Measurements from ENCODE around the gene LRRC41. TPM values are rescaled to one million over a fixed set of nuclear protein-coding genes. Genes with fewer than 3 reads are reported as not detected.

LRRC41 gene
- total and polyA plus RNA-seq, 2 donors (not counting 1 experiment from before 2014, with no cell fraction given), result 55.3 to 89.0 TPM

DNA sequence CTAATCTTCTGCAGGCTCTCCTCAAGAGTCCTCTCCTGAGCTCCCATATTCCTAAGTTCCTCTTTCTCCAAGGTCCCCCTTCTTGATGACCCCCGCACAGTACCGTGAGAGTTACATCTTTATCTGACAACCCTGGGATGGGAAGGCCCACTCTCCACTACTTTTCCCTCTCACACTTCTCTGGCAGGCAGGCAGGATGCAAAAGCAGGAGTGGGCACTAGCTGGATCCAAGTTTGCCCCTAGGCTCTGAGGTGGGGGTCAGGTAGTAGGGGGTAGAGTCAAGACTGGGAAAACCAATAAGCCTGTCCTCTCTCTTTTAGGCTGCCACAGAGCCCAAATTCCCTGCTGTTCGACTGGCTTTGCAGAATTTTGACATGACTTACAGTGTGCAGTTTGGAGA, 41.1 kb upstream of the LRRC41 start:
- no peak for DNase-seq (ENCODE audit: low read depth in 2 of 2)
- H3K9me3 ChIP-seq (ENCODE audit: control insufficient read depth, insufficient read depth, low read depth, low read length), result no peaks in the 10 kb centered on the region
- no peak overlapping the region for H3K27ac ChIP-seq (ENCODE audit: insufficient read depth, low read length)
- H3K4me3 ChIP-seq (replicated peaks in 1 of 4; ENCODE audit: control extremely low read depth in 1 of 4, insufficient read depth in 1 of 4, low read depth in 3 of 4, low read length in 4 of 4), result no peak overlapping the region
- no peak for TF ChIP-seq EZH2 (IDR thresholded peaks at IDR 0.05; ENCODE audit: low read length, missing control alignments)
- TF ChIP-seq, protein P1, sequence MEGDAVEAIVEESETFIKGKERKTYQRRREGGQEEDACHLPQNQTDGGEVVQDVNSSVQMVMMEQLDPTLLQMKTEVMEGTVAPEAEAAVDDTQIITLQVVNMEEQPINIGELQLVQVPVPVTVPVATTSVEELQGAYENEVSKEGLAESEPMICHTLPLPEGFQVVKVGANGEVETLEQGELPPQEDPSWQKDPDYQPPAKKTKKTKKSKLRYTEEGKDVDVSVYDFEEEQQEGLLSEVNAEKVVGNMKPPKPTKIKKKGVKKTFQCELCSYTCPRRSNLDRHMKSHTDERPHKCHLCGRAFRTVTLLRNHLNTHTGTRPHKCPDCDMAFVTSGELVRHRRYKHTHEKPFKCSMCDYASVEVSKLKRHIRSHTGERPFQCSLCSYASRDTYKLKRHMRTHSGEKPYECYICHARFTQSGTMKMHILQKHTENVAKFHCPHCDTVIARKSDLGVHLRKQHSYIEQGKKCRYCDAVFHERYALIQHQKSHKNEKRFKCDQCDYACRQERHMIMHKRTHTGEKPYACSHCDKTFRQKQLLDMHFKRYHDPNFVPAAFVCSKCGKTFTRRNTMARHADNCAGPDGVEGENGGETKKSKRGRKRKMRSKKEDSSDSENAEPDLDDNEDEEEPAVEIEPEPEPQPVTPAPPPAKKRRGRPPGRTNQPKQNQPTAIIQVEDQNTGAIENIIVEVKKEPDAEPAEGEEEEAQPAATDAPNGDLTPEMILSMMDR (conservative IDR thresholded peaks at IDR 0.05 in 1 of 2, IDR thresholded peaks at IDR 0.05 in 1 of 2; ENCODE audit: low read depth in 1 of 2, low read length in 2 of 2), result no peak
- H2AFZ ChIP-seq (ENCODE audit: low read length), result no peak overlapping the region
- peaks cover 16% of the 10 kb centered on the region for H3K79me2 ChIP-seq (ENCODE audit: control insufficient read depth, insufficient read depth, low read length)
- H3K27me3 ChIP-seq (ENCODE audit: control insufficient read depth, insufficient read depth, low read length), result no peaks in the 10 kb centered on the region
- peaks cover 6% of the 10 kb centered on the region for H3K4me1 ChIP-seq (ENCODE audit: control insufficient read depth, extremely low read depth, insufficient read depth, low read length)
- H3K4me2 ChIP-seq (ENCODE audit: extremely low read depth, insufficient read depth, low read length), result no peak overlapping the region
- no peaks in the 10 kb centered on the region for H4K20me1 ChIP-seq (ENCODE audit: control insufficient read depth, extremely low read depth, insufficient read depth, low read length)
- H3K36me3 ChIP-seq (ENCODE audit: control insufficient read depth, insufficient read depth, low read length), result peaks cover 11% of the 10 kb centered on the region
- no peak overlapping the region for H3K9ac ChIP-seq (ENCODE audit: insufficient read depth, low read length)

DNA sequence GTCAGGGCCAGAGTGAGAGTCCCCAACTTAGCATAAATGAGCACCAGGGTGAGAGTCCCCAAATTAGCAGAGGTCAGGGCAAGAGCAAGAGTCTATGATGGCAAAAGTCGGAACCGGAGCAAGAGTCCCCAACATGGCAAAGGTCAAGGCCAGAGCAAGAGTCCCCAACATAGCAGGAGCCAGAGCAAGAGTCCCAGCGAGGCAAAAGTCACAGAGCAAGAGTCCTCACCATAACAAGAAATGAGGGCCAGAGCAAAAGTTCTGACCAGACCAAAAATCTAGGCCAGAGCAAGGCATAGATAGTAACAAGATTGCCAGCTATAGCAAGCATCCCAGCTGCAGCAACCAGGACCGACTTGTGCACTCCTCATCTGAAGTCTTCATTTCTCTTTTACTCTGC, 40.3 kb upstream of the LRRC41 start:
- TF ChIP-seq, protein P1 (conservative IDR thresholded peaks at IDR 0.05 in 1 of 2, IDR thresholded peaks at IDR 0.05 in 1 of 2; ENCODE audit: low read depth in 1 of 2, low read length in 2 of 2), result no peak
- TF ChIP-seq EZH2 (IDR thresholded peaks at IDR 0.05; ENCODE audit: low read length, missing control alignments), result no peak
- Histone ChIP-seq H3K4me1 (ENCODE audit: control insufficient read depth, extremely low read depth, insufficient read depth, low read length) (peaks cover 6% of the 10 kb centered on the region), H3K9ac (ENCODE audit: insufficient read depth, low read length) (no peak overlapping the region), H3K27me3 (ENCODE audit: control insufficient read depth, insufficient read depth, low read length) (no peaks in the 10 kb centered on the region), H4K20me1 (ENCODE audit: control insufficient read depth, extremely low read depth, insufficient read depth, low read length) (no peaks in the 10 kb centered on the region), H3K4me2 (ENCODE audit: extremely low read depth, insufficient read depth, low read length) (no peak overlapping the region), H3K4me3 (replicated peaks in 1 of 4; ENCODE audit: control extremely low read depth in 1 of 4, insufficient read depth in 1 of 4, low read depth in 3 of 4, low read length in 4 of 4) (no peak overlapping the region), H2AFZ (ENCODE audit: low read length) (no peak overlapping the region), H3K36me3 (ENCODE audit: control insufficient read depth, insufficient read depth, low read length) (peaks cover 11% of the 10 kb centered on the region), H3K9me3 (ENCODE audit: control insufficient read depth, insufficient read depth, low read depth, low read length) (no peaks in the 10 kb centered on the region), H3K79me2 (ENCODE audit: control insufficient read depth, insufficient read depth, low read length) (peaks cover 16% of the 10 kb centered on the region), H3K27ac (ENCODE audit: insufficient read depth, low read length) (no peak overlapping the region)
- no peak for DNase-seq (ENCODE audit: low read depth in 2 of 2)

GRCh38 chr1:46343351-46343695, 39.9 kb upstream of the LRRC41 start:
- H3K4me2 ChIP-seq (ENCODE audit: extremely low read depth, insufficient read depth, low read length), result no peak overlapping the region
- H3K79me2 ChIP-seq (ENCODE audit: control insufficient read depth, insufficient read depth, low read length), result peaks cover 16% of the 10 kb centered on the region
- no peak for DNase-seq (ENCODE audit: low read depth in 2 of 2)
- no peaks in the 10 kb centered on the region for H3K27me3 ChIP-seq (ENCODE audit: control insufficient read depth, insufficient read depth, low read length)
- no peak overlapping the region for H3K9ac ChIP-seq (ENCODE audit: insufficient read depth, low read length)
- no peaks in the 10 kb centered on the region for H3K9me3 ChIP-seq (ENCODE audit: control insufficient read depth, insufficient read depth, low read depth, low read length)
- TF ChIP-seq, protein P1 (conservative IDR thresholded peaks at IDR 0.05 in 1 of 2, IDR thresholded peaks at IDR 0.05 in 1 of 2; ENCODE audit: low read depth in 1 of 2, low read length in 2 of 2), result no peak
- no peak for TF ChIP-seq EZH2 (IDR thresholded peaks at IDR 0.05; ENCODE audit: low read length, missing control alignments)
- no peaks in the 10 kb centered on the region for H4K20me1 ChIP-seq (ENCODE audit: control insufficient read depth, extremely low read depth, insufficient read depth, low read length)
- H3K27ac ChIP-seq (ENCODE audit: insufficient read depth, low read length), result no peak overlapping the region
- peaks cover 6% of the 10 kb centered on the region for H3K4me1 ChIP-seq (ENCODE audit: control insufficient read depth, extremely low read depth, insufficient read depth, low read length)
- H3K4me3 ChIP-seq (replicated peaks in 1 of 4; ENCODE audit: control extremely low read depth in 1 of 4, insufficient read depth in 1 of 4, low read depth in 3 of 4, low read length in 4 of 4), result no peak overlapping the region
- H3K36me3 ChIP-seq (ENCODE audit: control insufficient read depth, insufficient read depth, low read length), result peaks cover 11% of the 10 kb centered on the region
- H2AFZ ChIP-seq (ENCODE audit: low read length), result no peak overlapping the region
